Spleen (tissue), 7 donors: Measurements from ENCODE around the gene OTUB1.

Source experiments
- POLR2A ChIP-seq, 3 donors: fragments of 450-650 bp; IDR thresholded peaks; one replicate each; pipeline ENCODE4 v1.5.1; 2017; ENCODE audit warnings: antibody characterized with exemption in 3 of 3, mild to moderate bottlenecking in 1 of 3
- POLR2AphosphoS5 ChIP-seq, 3 donors: sonication (generic); formaldehyde crosslinking; IDR thresholded peaks; one replicate each; pipeline ENCODE4 v1.5.1; 2017; ENCODE audit warnings: antibody characterized with exemption in 3 of 3
- TF ChIP-seq, protein P1 (sequence below), 11 experiments: fragments of 200-600 bp in 7 of 11; fragments of 450-650 bp in 4 of 11; sonication (generic) in 4 of 11; IDR thresholded peaks in 8 of 11; conservative IDR thresholded peaks in 3 of 11; 1 replicate in 7 of 11; 2 replicates in 4 of 11; pipeline versions ENCODE4 v1.4.0 to v1.8.0; 2016 to 2021; ENCODE audit warnings: antibody characterized with exemption in 11 of 11, inconsistent platforms in 4 of 11, mild to moderate bottlenecking in 1 of 11
- donor health status: DM: no; HTN: no; CAD: no; lungs with moderate emphysema.
- donor health status: DM: no; HTN: no; CAD: no.
- donor health status: DM: no; HTN: no; CAD: no.

GRCh38 chr11:63970902-63971301 lies 15.3 kb upstream of the OTUB1 start:
- TF ChIP-seq, protein P1, sequence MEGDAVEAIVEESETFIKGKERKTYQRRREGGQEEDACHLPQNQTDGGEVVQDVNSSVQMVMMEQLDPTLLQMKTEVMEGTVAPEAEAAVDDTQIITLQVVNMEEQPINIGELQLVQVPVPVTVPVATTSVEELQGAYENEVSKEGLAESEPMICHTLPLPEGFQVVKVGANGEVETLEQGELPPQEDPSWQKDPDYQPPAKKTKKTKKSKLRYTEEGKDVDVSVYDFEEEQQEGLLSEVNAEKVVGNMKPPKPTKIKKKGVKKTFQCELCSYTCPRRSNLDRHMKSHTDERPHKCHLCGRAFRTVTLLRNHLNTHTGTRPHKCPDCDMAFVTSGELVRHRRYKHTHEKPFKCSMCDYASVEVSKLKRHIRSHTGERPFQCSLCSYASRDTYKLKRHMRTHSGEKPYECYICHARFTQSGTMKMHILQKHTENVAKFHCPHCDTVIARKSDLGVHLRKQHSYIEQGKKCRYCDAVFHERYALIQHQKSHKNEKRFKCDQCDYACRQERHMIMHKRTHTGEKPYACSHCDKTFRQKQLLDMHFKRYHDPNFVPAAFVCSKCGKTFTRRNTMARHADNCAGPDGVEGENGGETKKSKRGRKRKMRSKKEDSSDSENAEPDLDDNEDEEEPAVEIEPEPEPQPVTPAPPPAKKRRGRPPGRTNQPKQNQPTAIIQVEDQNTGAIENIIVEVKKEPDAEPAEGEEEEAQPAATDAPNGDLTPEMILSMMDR (IDR thresholded peaks at IDR 0.05 in 8 of 11, conservative IDR thresholded peaks at IDR 0.05 in 3 of 11), result no peak
- TF ChIP-seq POLR2A (IDR thresholded peaks at IDR 0.05) (no peak), POLR2AphosphoS5 (IDR thresholded peaks at IDR 0.05) (no peak)
